Measurements from ENCODE around the gene PDHB.
A peak's percentile ranks its signal among the peaks of the same experiment; 100 is the strongest.

PDHB gene

DNA sequence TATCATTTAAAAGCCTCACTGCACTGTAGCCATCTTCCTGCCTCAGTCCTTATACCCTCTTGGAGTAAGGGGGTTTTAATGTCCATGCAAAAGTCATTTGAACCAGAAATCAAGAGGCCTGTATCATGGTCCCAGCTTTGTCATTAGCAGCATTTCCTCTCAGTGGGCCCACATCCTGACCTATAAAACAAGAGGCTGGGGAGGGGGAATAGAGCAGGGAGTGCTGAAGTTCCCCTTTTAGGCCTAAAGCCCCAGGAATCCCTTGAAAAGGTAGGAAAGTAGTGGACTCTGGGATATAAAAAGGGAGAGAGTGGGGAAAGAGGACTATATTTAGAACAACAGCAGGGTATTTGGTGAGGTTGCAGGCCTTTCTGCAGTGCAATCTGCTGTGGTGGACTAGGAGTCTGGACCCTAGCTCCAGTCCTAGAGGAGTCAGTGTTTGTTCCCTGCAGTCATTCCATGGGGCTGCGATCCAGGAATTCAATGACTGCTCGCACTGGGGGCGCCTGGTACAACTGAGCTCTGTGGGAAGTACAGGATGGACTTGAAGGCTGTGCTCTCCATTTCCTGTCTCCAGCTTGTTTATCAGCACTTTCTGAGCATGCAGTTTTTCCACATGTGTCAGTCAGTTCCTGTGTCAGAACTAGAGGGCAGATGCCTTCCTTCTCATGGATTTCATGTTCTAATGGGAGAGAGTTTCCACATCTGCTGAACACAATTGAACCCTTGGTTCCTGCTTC, 46.8 kb downstream of the PDHB start:
- H3K27me3 ChIP-seq (replicated peaks), result no peaks in the 10 kb centered on the region
- peak overlapping the region; percentile 86 for H3K27ac ChIP-seq
- no peak overlapping the region for H3K4me3 ChIP-seq (ENCODE audit: low read depth, low read length)
- in situ Hi-C loops (cut with HindIII; ENCODE audit: low pct_ligation_motif_present, low sequenced_read_pairs), result no loop called here
- no peaks in the 10 kb centered on the region for H3K36me3 ChIP-seq (replicated peaks)
- TF ChIP-seq, protein P1, sequence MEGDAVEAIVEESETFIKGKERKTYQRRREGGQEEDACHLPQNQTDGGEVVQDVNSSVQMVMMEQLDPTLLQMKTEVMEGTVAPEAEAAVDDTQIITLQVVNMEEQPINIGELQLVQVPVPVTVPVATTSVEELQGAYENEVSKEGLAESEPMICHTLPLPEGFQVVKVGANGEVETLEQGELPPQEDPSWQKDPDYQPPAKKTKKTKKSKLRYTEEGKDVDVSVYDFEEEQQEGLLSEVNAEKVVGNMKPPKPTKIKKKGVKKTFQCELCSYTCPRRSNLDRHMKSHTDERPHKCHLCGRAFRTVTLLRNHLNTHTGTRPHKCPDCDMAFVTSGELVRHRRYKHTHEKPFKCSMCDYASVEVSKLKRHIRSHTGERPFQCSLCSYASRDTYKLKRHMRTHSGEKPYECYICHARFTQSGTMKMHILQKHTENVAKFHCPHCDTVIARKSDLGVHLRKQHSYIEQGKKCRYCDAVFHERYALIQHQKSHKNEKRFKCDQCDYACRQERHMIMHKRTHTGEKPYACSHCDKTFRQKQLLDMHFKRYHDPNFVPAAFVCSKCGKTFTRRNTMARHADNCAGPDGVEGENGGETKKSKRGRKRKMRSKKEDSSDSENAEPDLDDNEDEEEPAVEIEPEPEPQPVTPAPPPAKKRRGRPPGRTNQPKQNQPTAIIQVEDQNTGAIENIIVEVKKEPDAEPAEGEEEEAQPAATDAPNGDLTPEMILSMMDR (IDR thresholded peaks at IDR 0.05; ENCODE audit: low read depth, low read length, missing control alignments), result peak; percentile 15
- DNase-seq, result peak; percentile 88

DNA sequence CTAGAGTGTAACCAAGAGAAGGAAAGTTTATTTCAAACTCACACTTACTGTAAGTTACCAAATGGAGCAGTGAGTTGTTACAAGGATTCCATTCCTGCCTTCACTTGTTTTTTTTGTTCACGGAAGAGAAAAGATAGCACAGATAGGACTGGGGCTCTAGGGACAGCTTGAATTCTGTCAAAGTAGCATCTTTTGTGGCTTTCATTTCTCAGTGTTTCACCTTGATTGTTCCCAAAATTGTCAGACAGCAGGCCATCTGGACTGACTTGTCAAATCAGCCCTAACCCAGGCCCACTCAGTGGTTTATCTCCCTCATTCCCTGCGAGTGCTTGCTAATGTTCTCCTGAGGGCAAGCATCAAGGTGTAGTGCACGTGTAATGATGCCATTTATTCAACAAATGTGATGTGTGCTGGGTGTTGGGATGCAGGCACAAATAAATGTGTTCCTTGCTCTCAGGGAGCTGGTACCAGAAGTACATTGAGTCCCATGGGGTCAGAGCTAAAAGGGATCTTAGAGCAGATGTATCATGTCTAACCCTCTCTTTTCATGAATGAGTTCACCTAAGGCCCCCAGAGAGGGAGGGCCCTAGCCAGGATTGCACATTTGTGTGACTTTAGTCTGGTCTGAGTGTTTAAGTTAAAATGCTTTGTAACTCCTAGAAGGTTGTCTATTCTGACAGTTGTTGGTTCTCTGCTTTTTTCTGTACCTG, 49.1 kb downstream of the PDHB start:
- Histone ChIP-seq H3K27me3 (replicated peaks) (no peaks in the 10 kb centered on the region), H3K36me3 (replicated peaks) (no peaks in the 10 kb centered on the region), H3K4me3 (ENCODE audit: low read depth, low read length) (no peak overlapping the region), H3K27ac (peak overlapping the region; percentile 87)
- no peak for DNase-seq
- TF ChIP-seq, protein P1 (IDR thresholded peaks at IDR 0.05; ENCODE audit: low read depth, low read length, missing control alignments), result no peak
- in situ Hi-C loops (cut with HindIII; ENCODE audit: low pct_ligation_motif_present, low sequenced_read_pairs), result no loop called here

DNA sequence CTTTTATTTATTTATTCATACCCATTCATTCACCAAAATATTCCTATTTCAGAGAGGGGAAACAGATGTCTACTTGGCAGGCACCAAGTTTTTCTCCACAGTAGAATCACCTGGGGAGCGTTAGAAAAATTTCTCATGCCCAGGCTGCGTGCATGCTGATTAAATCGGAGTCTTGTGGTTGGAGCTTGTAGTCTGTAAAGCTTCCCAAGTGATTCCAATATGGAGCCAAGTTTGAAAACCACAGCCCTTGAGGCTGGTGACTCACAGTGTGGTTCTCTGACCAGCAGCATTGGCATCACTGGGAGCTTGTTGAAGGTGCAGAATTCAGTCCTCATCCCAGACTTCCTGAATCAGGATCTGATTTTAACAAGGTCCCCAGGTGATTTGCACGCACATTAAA, 49.7 kb downstream of the PDHB start:
- Histone ChIP-seq H3K4me3 (ENCODE audit: low read depth, low read length) (no peak overlapping the region), H3K27ac (peak overlapping the region; percentile 87), H3K36me3 (replicated peaks) (no peaks in the 10 kb centered on the region), H3K27me3 (replicated peaks) (no peaks in the 10 kb centered on the region)
- DNase-seq, result peak; percentile 96
- TF ChIP-seq, protein P1 (IDR thresholded peaks at IDR 0.05; ENCODE audit: low read depth, low read length, missing control alignments), result no peak
- in situ Hi-C loops (cut with HindIII; ENCODE audit: low pct_ligation_motif_present, low sequenced_read_pairs), result no loop called here

DNA sequence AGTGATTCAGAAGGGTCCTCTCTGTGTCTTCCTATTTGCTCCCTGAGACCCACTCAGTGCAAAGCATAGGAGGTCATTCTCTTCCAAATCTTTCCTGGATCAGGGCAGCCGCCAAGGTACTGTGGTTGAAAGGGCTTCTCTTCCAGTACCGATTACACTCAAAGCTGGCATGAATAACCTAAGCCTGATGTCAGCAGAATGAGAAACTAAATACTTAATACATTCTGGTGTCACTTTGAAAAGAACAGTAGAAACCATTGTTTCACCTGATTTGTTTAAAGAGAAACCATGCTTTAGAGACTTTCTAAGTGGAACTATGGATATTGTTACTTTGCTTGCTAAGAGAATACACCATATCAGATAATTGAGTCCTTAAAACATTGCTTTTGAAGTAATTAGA, 50.2 kb downstream of the PDHB start:
- Histone ChIP-seq H3K27me3 (replicated peaks) (no peaks in the 10 kb centered on the region), H3K4me3 (ENCODE audit: low read depth, low read length) (no peak overlapping the region), H3K36me3 (replicated peaks) (no peaks in the 10 kb centered on the region), H3K27ac (peak overlapping the region; percentile 87)
- no peak for DNase-seq
- in situ Hi-C loops (cut with HindIII; ENCODE audit: low pct_ligation_motif_present, low sequenced_read_pairs), result no loop called here
- TF ChIP-seq, protein P1 (IDR thresholded peaks at IDR 0.05; ENCODE audit: low read depth, low read length, missing control alignments), result no peak

DNA sequence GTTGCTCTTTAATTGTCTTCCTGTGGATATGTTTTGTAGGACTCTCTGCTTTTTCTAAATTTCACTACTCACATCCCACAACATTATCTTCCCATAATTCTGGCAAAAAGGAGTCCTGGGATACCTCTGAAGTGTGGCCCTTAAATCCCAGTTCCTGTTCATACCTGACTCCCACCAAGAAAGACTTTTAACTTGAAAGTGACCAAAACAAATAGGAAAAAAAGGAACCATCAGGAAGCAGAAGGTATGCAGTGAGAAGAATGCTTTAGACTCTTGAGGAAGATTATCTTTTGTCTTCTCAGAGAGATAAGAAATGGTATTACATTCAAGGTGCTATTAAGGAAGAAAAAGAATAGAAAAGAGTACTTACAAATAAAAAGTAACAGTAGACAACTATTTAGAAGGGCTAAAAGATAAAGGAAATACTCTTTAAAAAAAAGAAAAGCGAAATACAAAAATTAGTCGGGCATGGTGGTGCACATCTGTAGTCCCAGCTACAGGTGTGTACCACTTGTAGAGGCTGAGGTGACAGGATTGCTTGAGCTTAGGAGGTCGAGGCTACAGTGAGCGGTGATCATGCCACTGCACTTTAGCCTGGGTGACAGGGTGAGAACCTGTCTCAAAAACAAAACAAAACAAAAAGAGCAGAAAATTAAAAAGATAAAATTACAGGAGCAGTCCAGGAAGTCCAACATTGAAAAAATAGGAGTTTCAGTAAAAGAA, 54.1 kb downstream of the PDHB start:
- in situ Hi-C loops (cut with HindIII; ENCODE audit: low pct_ligation_motif_present, low sequenced_read_pairs), result no loop called here
- TF ChIP-seq, protein P1 (IDR thresholded peaks at IDR 0.05; ENCODE audit: low read depth, low read length, missing control alignments), result no peak
- no peak overlapping the region for H3K27ac ChIP-seq

More for the DNA sequence above, 54.1 kb downstream of the PDHB start:
- DNase-seq, result no peak
- no peaks in the 10 kb centered on the region for H3K36me3 ChIP-seq (replicated peaks)
- H3K4me3 ChIP-seq (ENCODE audit: low read depth, low read length), result no peak overlapping the region
- no peaks in the 10 kb centered on the region for H3K27me3 ChIP-seq (replicated peaks)

Data from brain microvascular endothelial cell (primary cell).